Measurements from ENCODE around the gene PPP6R2.

DNA sequence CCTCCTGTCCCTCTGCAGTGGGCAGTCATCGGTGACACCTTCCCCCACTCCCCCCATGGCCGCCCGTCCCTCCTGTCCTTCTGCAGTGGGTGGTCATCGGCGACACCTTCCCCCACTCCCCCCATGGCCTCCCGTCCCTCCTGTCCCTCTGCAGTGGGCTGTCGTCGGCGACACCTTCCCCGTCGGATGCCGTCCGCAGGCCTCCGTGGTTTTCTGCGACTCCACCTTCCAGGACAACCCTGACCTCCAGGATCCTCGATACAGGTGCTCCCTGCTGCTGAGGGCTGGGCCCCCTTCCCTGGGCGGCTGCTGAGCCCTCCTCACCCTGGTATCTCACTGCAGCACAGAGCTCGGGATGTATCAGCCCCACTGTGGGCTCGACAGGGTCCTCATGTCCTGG, 145.8 kb downstream of the PPP6R2 start:
- TF ChIP-seq, protein P1, sequence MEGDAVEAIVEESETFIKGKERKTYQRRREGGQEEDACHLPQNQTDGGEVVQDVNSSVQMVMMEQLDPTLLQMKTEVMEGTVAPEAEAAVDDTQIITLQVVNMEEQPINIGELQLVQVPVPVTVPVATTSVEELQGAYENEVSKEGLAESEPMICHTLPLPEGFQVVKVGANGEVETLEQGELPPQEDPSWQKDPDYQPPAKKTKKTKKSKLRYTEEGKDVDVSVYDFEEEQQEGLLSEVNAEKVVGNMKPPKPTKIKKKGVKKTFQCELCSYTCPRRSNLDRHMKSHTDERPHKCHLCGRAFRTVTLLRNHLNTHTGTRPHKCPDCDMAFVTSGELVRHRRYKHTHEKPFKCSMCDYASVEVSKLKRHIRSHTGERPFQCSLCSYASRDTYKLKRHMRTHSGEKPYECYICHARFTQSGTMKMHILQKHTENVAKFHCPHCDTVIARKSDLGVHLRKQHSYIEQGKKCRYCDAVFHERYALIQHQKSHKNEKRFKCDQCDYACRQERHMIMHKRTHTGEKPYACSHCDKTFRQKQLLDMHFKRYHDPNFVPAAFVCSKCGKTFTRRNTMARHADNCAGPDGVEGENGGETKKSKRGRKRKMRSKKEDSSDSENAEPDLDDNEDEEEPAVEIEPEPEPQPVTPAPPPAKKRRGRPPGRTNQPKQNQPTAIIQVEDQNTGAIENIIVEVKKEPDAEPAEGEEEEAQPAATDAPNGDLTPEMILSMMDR (conservative IDR thresholded peaks at IDR 0.05): no peak
- no peak for TF ChIP-seq ZFX (IDR thresholded peaks at IDR 0.05)

Measured in C4-2B (cell line).